Activated naive CD4-positive, alpha-beta T cell treated with anti-CD3 and anti-CD28 coated beads, Interleukin-2, amount 50 U/mL, for 16 hours (primary cell): ENCODE data around the gene PLCH1.
"Not testable (repeated sequence)": the region's sequence is repeated elsewhere in the genome, so short reads cannot be mapped to it uniquely, and the experiment has no call there.

Experiments
- DNase-seq: peaks from one replicate; pipeline ENCODE4 v3.0.0-alpha.2; 2020

The PLCH1 gene

DNA sequence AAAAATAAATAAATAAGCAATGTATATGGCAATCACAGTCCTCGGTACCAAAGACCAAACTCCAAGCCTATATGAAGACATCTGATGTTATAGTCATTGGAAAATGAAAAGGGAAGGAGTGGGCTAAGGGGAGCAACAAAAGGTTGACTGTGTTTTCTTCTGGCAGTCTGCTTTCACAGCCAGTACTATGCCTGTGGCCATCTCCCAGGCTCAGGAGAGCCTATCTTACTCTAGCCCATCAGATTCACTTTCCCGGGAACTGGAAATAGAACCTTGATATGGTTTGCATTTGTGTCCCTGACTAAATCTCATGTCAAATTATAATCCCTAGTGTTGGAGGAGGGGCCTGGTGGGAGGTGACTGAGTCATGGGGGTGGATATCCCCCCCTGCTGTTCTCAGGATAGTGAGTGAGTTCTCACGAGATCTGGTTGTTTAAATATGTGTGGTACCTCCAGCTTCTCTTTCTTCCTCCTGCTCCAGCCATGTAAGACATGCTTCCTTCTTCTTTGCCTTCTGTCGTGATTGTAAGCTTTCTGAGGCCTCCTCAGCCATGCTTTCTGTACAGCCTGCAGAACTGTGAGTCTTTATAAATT, 105.3 kb downstream of the PLCH1 start:
- DNase-seq = no peak

DNA sequence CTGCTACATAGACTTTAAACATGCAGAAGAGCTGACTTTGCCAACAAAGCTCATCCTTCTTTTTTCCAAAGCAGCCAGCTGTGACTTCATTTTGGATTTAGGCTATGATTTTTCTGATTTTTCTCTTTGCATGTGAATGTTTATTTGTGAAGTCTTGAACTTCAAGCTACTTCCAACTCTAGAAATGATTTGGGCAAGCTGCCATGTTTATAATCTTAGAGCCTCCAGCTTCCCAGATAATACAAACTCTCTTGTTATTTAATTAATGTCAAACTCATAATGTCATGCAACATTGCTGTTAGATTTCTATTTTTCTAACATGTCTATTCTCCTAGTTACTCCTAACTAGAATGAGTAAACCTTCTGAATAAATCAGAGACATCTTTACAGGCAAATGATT, 106.4 kb downstream of the PLCH1 start:
- not testable (repeated sequence) for DNase-seq

DNA sequence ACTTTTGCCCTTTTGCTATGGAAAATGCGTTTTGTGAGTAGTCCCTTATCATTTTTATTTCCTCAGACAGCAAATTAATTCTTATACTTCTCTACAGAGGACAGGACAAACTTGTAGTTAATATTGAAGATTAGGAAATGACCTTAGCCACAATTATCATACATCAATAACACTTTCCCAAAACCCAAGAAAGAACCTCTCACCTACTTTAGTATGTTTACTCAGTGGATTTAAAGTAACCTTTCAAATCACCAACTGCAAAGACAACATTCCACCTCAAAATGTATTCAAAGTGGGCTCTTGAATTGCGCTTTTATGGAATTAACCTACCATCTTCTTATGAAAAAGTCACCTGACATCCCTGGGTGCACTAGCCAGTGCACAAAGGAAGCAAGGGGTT, 107.3 kb downstream of the PLCH1 start:
- DNase-seq = no peak

DNA sequence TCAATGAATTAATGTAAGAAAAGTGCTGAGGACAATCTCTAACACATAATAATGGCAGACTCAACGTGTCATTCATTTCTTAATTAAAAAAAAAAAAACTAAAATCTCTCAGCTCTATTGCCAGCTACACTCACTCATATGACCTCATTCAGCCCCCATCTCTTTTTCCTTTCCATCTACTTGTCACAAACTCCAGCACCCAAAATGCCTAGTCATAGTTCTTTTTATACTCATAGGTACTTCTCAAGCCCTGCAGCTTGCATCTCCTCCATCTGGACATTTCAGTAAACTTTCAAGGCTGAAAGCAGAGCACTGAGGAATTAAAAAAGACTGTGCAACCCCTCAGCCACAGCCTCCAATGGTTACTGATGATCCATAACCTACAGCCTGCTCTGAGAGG, 109.8 kb downstream of the PLCH1 start:
- no peak for DNase-seq

DNA sequence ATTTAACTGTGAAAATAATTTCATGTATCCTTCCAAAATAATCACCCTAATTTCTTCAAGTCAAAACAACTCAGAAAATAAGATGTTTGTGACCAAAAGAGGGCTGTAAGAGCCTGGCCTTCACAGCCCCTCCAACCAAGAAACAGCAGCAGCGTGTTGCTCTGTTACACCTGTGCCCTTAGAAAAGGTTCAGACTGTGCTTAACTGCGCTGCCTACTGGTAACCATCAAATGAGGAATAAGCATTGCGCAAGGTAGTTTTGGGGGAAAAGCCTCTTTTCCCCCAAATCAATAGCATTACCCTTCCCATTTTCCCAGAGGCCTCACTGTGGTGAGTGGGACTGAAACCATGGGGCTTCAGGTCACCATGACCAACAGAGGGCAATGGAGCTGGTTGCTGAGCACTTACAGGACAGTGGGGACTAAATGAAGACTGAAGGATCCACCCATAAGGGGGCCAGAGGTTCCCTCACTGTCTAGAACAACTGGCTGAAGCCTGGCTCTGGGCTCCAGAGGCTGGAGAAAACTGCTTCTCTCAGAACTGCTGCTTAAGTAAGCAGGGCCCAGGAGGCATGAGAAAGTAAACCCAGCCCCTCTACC, 110.7 kb downstream of the PLCH1 start:
- no peak for DNase-seq

DNA sequence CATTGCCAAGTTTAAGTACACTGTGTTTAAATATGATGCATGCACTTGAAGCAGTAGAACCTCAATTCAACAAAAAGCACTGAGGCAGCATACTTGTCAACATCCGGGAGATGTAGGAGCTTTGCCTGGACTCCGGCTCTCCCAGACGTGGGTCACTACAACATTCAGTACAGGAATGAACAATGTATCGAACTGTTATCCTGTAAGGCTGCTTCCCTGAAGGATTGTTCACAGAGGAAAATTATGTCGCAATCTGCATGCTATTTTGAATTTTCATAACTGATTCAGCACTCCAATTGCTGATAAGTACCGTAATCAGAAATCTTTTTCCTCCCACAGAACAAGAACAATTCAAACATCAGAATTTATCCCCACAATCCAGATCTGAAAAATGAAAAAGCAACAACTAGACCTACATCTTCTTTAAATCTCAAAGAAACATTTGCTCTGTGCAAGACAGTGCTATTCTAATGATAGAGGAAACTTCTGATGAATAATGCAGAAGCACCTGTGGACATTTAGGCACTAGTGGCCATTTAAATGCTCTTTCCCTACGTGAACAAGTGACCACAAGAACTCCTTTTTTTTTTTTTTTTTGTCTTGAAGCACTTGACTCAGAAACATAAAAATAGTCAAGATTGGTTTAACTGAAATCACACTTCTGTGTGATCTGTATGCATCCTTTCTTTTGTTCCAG, 113.4 kb downstream of the PLCH1 start:
- DNase-seq = no peak

DNA sequence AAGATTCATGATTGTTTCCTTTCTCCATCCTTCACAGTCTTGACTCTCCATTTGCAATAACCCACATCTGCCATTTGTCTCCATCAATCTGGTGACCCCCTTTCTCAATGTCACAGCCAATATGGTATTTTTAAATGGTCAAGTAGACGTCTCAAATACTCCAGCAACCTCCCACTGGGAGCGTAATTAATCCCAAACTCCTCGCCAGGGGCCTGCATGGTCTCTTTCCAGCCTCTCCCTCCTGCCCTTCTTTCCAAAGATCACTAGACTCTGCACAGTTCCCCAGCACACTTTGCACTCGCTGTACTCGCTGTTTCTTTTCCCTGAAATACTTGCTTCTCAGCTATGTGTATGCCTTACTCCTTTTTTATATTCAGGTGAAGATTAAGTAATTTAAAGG, 115.3 kb downstream of the PLCH1 start:
- DNase-seq = no peak

DNA sequence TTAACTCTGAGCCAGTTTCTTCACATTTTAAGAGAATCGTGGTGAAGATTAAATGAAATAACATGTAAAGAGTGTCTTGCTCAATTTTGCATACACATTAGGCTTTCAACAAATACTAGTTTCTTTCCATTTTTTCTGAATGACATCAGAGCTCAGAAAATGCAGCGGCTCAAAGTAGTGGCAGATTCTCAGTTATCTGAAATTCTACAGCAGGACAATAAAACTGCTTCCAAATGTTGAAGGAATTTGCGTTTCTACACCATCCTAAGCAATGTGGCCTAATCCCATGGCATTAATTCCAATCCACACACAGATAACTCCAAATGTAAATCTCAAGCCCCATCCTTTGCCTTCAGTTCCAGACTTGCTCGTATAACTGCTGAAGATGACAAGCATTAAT, 115.8 kb downstream of the PLCH1 start:
- no peak for DNase-seq

DNA sequence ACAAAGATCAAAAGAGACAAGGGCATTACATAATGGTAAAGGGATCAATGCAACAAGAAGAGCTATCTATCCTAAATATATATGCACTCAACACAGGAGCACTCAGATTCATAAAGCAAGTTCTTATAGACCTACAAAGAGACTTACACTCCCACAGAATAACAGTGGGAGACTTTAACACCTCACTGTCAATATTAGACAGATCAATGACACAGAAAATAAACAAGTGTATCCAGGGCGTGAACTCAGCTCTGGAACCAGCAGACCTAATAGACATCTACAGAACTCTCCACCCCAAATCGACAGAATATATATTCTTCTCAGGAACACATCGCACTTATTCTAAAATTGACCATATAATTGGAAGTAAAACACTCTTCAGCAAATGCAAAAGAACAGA, 122.2 kb downstream of the PLCH1 start:
- not testable (repeated sequence) for DNase-seq

DNA sequence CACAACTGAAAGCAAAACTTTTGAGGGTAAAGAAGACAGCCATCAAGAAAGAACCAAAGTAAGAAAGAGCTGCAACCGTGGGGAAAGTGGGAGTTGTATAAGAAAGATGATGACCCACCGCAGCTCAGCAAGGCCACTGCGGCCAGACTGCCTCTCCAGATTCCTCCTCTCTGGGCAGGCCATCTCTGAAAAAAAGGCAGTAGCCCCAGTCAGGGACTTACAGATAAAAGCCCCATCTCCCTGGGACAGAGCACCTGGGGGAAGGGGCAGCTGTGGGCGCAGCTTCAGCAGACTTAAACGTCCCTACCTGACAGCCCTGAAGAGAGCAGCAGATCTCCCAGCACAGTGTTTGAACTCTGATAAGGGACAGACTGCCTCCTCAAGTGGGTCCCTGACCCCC, 124.3 kb downstream of the PLCH1 start:
- DNase-seq = not testable (repeated sequence)

DNA sequence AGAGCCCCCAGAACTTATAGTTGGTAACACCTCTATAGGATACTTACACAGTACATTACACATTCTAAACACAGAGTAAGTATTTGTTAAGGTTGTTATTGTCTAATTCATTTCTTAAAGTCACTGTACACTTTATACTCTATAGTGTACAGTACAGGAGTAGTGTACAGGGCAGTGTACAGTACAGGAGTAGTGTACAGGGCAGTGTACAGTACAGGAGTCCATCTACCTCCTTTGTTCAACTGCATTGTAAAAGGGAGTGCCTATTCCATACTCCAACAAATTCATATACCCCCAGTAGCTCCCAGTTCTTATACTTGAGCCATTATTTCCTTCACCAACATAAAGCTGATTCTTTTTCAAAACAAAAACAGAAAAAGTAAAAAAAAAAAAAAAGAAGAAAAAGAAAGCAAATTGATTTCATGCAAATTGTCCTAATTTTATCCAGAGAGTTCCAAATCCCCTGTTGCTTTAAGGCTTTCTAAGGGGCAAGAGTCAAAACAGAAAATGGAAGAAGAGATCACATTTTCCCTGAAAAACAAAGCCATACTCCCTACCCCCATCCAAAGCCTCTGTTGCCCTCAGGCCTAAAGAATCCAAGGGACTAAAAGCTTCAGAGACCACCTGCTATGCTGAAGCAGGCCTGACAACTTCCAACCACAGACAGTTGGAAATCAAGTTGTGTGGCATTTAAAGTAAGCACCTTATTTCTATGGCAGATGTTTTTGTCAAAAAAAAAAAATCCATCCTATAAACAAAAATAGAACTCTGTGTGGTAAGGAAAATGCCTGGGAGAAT, 125.6 kb downstream of the PLCH1 start:
- no peak for DNase-seq

DNA sequence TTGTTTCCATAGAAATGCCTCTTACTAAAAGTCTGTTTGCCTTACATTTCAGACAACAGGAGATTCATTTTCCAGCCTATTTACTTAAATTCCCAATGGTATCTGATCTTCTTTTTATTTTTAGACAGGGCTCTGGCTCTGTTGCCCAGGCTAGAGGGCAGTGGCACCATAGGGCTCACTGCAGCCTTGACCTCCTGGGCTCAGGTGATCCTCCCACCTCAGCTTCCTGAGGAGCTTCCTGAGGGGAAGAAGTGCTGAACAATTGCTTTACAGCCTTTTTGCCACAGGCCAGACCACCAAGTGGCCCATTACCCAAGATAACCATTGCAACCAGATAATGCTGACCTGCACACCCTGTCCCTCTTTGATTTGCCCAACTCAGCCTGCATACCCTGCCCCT, 126.3 kb downstream of the PLCH1 start:
- DNase-seq = no peak

DNA sequence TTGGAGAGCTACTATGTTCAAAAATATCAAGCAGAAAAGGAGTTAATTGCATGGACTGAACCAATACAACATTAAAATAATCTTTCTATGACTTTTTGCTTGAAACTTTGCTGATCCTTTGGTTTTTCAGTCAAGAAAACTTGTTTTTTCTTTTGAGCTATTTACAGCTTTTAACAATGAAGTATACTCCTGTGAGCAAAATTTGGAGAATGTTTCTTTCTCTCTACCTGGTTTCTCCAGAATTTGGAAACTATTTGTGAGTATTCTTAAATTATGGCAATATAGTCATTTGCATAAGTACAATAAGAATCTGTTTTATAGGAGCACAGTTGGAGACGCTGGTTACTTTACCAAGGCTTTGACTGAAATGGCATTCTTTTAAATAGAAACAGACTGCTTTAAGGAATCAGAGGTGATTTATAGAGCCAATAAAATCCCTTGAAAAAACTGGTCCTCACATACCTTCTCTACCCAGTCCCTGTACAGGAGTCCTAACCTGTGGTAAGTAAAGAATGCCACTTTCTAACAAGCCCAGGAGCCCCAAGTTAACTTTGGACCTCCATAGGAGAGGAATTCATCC, 127.4 kb downstream of the PLCH1 start:
- no peak for DNase-seq

DNA sequence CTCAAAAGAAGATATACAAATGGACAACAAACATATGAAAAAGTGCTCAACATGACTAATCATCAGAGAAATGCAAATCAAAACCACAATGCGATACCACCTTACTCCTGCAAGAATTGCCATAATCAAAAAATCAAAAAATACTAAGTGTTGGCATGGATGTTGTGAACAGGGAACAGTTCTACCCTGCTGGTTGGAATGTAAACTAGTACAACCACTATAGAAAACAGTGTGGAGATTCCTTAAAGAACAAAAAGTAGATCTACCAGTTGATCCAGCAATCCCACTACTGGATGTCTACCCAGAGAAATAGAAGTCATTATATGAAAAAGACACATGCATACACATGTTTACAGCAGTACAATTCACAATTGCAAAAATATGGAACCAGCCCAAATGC, 129.7 kb downstream of the PLCH1 start:
- DNase-seq = not testable (repeated sequence)

DNA sequence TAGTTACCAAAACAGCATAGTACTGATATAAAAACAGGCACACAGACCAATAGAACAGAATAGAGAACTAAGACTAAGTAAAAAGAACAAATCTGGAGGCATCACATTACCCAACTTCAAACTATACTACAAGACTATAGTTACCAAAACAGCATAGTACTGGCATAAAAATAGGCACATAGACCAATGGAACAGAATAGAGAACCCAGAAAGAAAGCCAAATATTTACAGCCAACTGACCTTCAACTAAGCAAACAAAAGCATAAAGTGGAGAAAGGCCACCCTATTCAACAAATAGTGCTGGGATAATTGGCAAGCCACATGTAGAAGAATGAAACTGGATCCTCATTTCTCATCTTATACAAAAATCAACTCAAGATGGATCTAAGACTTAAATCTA, 130.5 kb downstream of the PLCH1 start:
- not testable (repeated sequence) for DNase-seq

DNA sequence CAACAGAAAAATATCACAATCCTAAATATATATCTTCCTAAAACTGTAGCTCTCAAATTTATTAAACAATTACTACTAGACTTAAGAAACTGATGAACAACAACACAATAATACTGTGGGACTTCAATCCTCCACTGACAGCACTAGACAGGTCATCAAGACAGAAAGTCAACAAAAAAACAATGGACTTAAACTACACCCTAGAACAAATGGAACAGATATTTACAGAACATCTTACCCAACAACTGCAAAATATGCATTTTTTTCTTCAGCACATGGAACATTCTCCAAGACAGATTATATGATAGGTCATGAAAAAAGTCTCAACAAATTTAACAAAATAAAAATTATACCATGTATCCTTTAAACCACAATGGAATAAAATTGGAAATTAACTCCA, 133.4 kb downstream of the PLCH1 start:
- DNase-seq = no peak

DNA sequence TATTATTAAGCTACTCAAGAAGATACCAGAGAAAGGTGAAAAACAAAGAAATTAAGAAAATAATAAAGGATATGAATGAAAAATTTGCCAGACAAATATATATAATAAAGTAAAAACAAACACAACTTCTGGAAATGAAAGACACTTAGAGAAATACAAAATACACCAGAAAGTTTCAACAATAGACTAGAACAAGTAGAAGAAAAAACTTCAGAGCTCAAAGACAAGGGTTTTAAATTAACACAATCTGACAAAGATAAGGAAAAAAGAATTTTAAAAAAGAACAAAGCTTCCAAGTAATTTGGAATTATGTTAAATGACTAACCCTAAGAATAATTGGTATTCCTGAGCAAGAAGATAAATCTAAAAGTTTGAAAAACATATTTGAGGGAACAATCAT, 135.3 kb downstream of the PLCH1 start:
- no peak for DNase-seq

DNA sequence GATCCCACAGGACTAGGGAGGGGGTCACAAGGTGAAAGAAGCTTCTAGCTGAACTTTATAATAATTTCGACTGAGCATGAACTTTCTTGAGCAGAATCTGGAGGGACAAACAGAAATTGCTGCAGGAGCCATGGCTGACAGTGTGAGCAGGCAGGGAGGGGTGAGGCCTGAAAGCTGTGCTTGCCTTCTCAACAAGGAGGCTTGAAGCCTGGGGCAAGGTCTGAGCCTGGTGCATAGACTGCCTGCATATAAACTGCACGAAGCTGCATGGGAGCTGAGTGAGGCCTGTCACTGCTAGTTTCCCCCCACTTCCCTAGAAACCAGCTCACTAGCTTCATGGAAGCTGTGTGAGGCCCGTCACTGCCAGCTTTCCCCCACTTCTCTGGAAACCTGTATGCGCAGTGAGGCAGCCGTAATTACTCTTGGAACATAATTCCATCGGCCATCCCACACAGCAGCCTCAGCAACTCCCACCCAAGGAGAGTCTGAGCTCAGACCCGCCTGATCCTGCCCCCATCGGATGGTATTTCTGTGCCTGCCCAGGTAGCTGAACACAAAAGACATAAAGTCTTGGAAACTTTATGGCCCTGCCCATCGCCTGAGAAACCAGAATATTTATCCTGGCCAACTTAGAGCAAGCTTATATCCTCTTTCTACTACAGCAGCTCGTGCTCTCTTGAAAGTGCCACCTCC, 136.5 kb downstream of the PLCH1 start:
- DNase-seq = no peak

DNA sequence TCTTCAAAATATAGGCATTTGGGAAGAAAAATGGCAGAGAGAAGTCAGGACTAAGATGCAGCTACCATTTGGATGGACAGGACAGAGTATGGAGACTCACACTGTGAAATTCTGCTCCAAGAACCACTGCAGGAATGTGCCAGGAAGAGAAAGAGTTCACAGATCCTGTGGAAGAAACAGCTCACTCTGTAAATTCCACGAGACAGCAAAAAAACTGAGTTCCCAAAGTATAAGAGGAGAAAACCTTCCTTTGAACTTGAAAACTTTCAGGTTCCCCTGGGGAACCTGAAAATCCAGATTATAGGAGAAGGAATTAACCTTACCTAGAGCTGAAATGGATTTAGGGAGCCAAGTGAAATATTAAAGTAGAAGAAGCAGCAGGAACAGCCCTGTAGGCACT, 137.1 kb downstream of the PLCH1 start:
- DNase-seq = no peak

DNA sequence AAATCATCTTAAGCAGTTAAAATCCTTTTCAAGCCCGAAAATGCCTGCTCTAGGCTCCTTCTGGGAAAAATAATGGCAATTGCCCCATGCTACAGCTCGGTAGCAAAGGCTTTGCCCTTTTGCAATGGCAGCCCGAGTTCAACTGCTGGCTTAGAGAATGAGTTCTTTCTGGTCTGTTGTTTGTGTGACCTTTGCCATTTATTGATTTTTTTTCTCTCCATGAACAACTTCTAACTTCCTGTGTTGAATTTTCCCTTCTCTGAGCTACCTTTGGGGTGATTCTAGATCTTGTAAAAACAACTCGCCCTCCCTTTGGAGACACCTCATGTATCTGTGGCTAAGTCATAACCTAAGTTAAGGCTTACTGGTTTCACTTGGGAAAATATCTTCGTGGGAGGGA, 139.3 kb downstream of the PLCH1 start:
- DNase-seq = no peak

DNA sequence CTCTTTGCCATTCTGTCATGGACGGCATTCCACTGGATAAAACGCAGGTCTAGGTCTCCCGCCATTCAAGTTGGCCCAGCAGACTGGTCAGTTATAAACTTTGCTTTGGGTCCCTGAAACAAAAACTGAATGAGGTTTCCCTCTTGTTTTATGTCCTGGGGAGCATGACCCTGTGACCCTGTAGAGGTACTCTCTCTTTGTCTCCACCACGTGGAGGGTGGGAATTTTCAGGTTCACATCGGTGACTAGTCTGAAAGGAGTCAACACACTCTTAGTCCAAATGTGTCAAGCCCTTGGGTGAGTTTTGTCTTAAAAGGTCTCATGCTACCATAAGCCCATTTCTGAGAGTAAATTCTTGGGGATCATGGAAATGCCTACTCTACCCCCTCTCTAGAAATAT, 139.9 kb downstream of the PLCH1 start:
- DNase-seq = no peak

DNA sequence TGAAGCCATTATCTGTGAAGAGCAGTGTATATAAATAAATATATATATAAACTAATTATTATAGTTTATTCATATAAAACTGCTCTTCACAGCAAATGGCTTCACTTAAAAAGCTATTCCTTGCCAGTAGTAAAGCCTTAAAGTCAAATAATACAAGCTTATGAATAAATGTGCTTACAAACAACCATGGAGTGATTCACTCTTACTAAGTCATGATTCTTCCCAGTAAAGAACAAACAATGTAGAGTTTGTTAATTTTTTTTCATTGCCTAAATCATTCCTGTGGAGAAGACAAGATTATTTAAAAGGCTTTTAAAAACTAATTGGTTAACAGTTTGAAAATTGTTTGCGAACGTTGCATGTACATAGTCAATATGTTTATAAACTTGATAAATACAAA, 140.7 kb downstream of the PLCH1 start:
- DNase-seq = no peak

DNA sequence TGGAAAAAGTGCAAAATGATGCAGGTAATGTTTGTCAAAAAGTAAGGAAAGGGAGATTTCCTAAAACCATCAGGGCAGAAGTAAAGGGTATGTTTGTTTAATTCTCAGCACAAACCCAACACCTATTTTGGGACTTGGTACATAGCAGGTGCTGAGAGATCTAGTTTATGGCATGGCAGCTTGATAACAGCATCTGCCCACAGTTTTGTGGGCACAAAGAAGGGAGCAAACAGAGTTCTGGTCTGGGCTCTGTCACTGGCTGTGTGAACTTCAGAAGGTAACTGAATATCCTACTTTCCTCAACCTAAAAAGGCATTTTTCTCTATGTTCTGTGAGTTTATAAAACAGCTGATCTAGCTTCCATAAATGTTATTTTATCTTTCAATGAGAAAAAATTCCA, 141.6 kb downstream of the PLCH1 start:
- DNase-seq = no peak
